SJCRH30 (cell line): ENCODE data around the gene MYO9B. TPM values are rescaled to one million over a fixed set of nuclear protein-coding genes. Genes with fewer than 3 reads are reported as not detected.
A peak's percentile ranks its signal among the peaks of the same experiment; 100 is the strongest.

ENCODE experiments used
- DNase-seq, 2 experiments: peaks; one replicate each; pipeline ENCODE4 v3.0.0-alpha.2; 2015 to 2020
- H3K27ac ChIP-seq: fragments of 250-450 bp; sonication (Bioruptor Pico); 2 replicates; pipeline ENCODE4 v1.5.1; 2020; ENCODE audit warnings: mild to moderate bottlenecking, moderate library complexity
- H3K27me3 ChIP-seq: fragments of 250-450 bp; sonication (Bioruptor Pico); 2 replicates; pipeline ENCODE4 v1.5.1; 2020; ENCODE audit warnings: mild to moderate bottlenecking, moderate library complexity
- H3K36me3 ChIP-seq: fragments of 250-450 bp; sonication (Bioruptor Pico); 2 replicates; pipeline ENCODE4 v1.5.1; 2020; ENCODE audit warnings: mild to moderate bottlenecking, moderate library complexity
- H3K4me1 ChIP-seq: fragments of 250-450 bp; sonication (Bioruptor Pico); 2 replicates; pipeline ENCODE4 v1.5.1; 2020; ENCODE audit warnings: mild to moderate bottlenecking, moderate library complexity
- H3K4me3 ChIP-seq: fragments of 250-450 bp; sonication (Bioruptor Pico); 2 replicates; pipeline ENCODE4 v1.5.1; 2020; ENCODE audit warnings: mild to moderate bottlenecking, moderate library complexity
- H3K9me3 ChIP-seq: fragments of 250-450 bp; sonication (Bioruptor Pico); replicated peaks from 2 replicates; pipeline ENCODE4 v1.5.1; 2020; ENCODE audit warnings: mild to moderate bottlenecking, moderate library complexity
- total RNA-seq: library from RNA; depleted of rRNA; stranded (reverse); fragments of >200 nt; shearing (Covaris generic); gene quantifications from 2 replicates; pipeline ENCODE4 v1.2.3, GENCODE V29; 2014; rRNA removed

MYO9B gene
- total RNA-seq, result 47.7 and 48.4 TPM in 2 replicates

- Histone ChIP-seq H3K36me3 (peaks cover 17% of the 10 kb centered on the region), H3K4me3 (peak within 1 kb of the TSS; percentile 87), H3K27me3 (no peaks in the 10 kb centered on the region), H3K4me1 (no peaks in the 10 kb centered on the region; the same call in 1 of the 2 replicates), H3K27ac (peak within 1 kb of the TSS; percentile 96), H3K9me3 (no peaks in the 10 kb centered on the region)
- peak; percentile 100 for DNase-seq
Observed at GRCh38 chr19:17075035-17075863, at the start of gene MYO9B, which contains the start of gene HAUS8. Gene MYO9B (plus strand): TSS chr19:17075777. CDS start chr19:17101718, 25,941 bp downstream. Gene HAUS8 (minus strand): TSS chr19:17075452. CDS start chr19:17075422, 30 bp downstream.

GRCh38 chr19:17025991-17026658 is 49.5 kb upstream of the MYO9B start:
- Histone ChIP-seq H3K4me1 (no peaks in the 10 kb centered on the region), H3K4me3 (no peak overlapping the region), H3K27ac (no peak overlapping the region), H3K36me3 (no peaks in the 10 kb centered on the region), H3K27me3 (no peaks in the 10 kb centered on the region), H3K9me3 (no peaks in the 10 kb centered on the region; the same call in 1 of the 2 replicates)
- no peak for DNase-seq

- Histone ChIP-seq H3K27me3 (no peaks in the 10 kb centered on the region), H3K9me3 (no peaks in the 10 kb centered on the region; the same call in 1 of the 2 replicates), H3K4me1 (no peaks in the 10 kb centered on the region), H3K36me3 (no peaks in the 10 kb centered on the region), H3K27ac (no peak within 1 kb of the TSS), H3K4me3 (no peak within 1 kb of the TSS)
- no peak for DNase-seq
Observed at GRCh38 chr19:17026706-17027534, 48.7 kb upstream of the MYO9B start, which contains the start of gene CPAMD8. Gene CPAMD8 (minus strand): TSS chr19:17026810. CDS start chr19:17026642, 168 bp downstream.

- Histone ChIP-seq H3K27me3 (no peaks in the 10 kb centered on the region), H3K9me3 (no peaks in the 10 kb centered on the region; the same call in 1 of the 2 replicates), H3K36me3 (no peaks in the 10 kb centered on the region), H3K4me1 (no peaks in the 10 kb centered on the region), H3K27ac (no peak overlapping the region), H3K4me3 (no peak overlapping the region)
- no peak for DNase-seq
Observed at GRCh38 chr19:17027535-17027975, 48.0 kb upstream of the MYO9B start.

GRCh38 chr19:17031741-17032140 is 43.8 kb upstream of the MYO9B start:
- Histone ChIP-seq H3K4me1 (no peaks in the 10 kb centered on the region), H3K4me3 (no peak overlapping the region), H3K27me3 (no peaks in the 10 kb centered on the region), H3K9me3 (no peaks in the 10 kb centered on the region), H3K36me3 (no peaks in the 10 kb centered on the region), H3K27ac (no peak overlapping the region)
- no peak for DNase-seq

GRCh38 chr19:17035842-17036424 is 39.6 kb upstream of the MYO9B start:
- H3K4me1 ChIP-seq, result no peaks in the 10 kb centered on the region
- no peak overlapping the region for H3K4me3 ChIP-seq
- no peaks in the 10 kb centered on the region; the same call in 1 of the 2 replicates for H3K27me3 ChIP-seq
- no peaks in the 10 kb centered on the region for H3K9me3 ChIP-seq
- no peak overlapping the region for H3K27ac ChIP-seq
- no peaks in the 10 kb centered on the region for H3K36me3 ChIP-seq
- DNase-seq, result peak; percentile 25 to 50

GRCh38 chr19:17036640-17037039 is 38.9 kb upstream of the MYO9B start:
- H3K9me3 ChIP-seq, result no peaks in the 10 kb centered on the region
- H3K36me3 ChIP-seq, result no peaks in the 10 kb centered on the region
- H3K27me3 ChIP-seq, result no peaks in the 10 kb centered on the region; the same call in 1 of the 2 replicates
- H3K4me1 ChIP-seq, result no peaks in the 10 kb centered on the region
- H3K27ac ChIP-seq, result no peak overlapping the region
- DNase-seq, result no peak
- H3K4me3 ChIP-seq, result no peak overlapping the region

- DNase-seq, result no peak
- Histone ChIP-seq H3K27me3 (no peaks in the 10 kb centered on the region; the same call in 1 of the 2 replicates), H3K36me3 (no peaks in the 10 kb centered on the region), H3K9me3 (no peaks in the 10 kb centered on the region), H3K4me3 (no peak overlapping the region), H3K4me1 (no peaks in the 10 kb centered on the region), H3K27ac (no peak overlapping the region)
Observed at GRCh38 chr19:17037184-17037583, 38.4 kb upstream of the MYO9B start.

GRCh38 chr19:17037966-17038500 is 37.5 kb upstream of the MYO9B start:
- Histone ChIP-seq H3K4me3 (no peak overlapping the region), H3K27ac (no peak overlapping the region), H3K4me1 (no peaks in the 10 kb centered on the region), H3K36me3 (no peaks in the 10 kb centered on the region), H3K9me3 (no peaks in the 10 kb centered on the region), H3K27me3 (no peaks in the 10 kb centered on the region; the same call in 1 of the 2 replicates)
- no peak for DNase-seq

GRCh38 chr19:17041976-17042375 is 33.6 kb upstream of the MYO9B start:
- Histone ChIP-seq H3K4me1 (no peaks in the 10 kb centered on the region), H3K27ac (no peak overlapping the region), H3K36me3 (no peaks in the 10 kb centered on the region), H3K9me3 (no peaks in the 10 kb centered on the region), H3K4me3 (no peak overlapping the region), H3K27me3 (no peaks in the 10 kb centered on the region; the same call in 1 of the 2 replicates)
- DNase-seq, result no peak

- Histone ChIP-seq H3K27ac (no peak overlapping the region), H3K4me3 (no peak overlapping the region), H3K4me1 (no peaks in the 10 kb centered on the region), H3K27me3 (no peaks in the 10 kb centered on the region), H3K36me3 (peaks cover 10% of the 10 kb centered on the region; the same call in 1 of the 2 replicates), H3K9me3 (no peaks in the 10 kb centered on the region)
- no peak for DNase-seq
Observed at GRCh38 chr19:17043744-17044143, 31.8 kb upstream of the MYO9B start.

GRCh38 chr19:17045907-17046502 is 29.6 kb upstream of the MYO9B start:
- Histone ChIP-seq H3K4me1 (no peaks in the 10 kb centered on the region), H3K4me3 (no peak overlapping the region), H3K27me3 (no peaks in the 10 kb centered on the region), H3K27ac (no peak overlapping the region), H3K9me3 (no peaks in the 10 kb centered on the region), H3K36me3 (peaks cover 30% of the 10 kb centered on the region)
- DNase-seq, result no peak

GRCh38 chr19:17048885-17049453 is 26.6 kb upstream of the MYO9B start:
- no peak for DNase-seq
- Histone ChIP-seq H3K27ac (no peak overlapping the region), H3K36me3 (peaks cover 59% of the 10 kb centered on the region), H3K9me3 (no peaks in the 10 kb centered on the region), H3K4me1 (no peaks in the 10 kb centered on the region), H3K27me3 (no peaks in the 10 kb centered on the region), H3K4me3 (no peak overlapping the region)
